ENCODE results near the gene TMEM9B.

Gene TMEM9B

DNA sequence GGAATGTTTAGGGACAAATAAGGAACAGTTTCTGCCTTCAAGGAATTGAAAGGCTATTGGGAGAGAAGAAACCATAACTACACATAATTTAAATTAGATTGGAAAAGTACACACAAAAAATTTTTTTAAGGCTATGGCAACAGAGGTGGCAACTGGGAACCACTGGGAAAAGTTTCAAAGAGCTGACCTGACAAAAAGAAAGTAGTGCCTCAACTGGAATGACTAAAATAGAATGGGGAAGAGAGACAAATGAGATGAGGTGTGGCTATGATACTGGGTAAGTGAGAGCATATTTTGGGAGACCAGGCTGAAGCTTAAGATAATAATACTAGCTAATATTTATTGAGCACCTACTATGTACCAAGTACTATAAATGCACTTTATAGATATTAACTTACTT is 56.1 kb downstream of the TMEM9B start:
- Histone ChIP-seq H3K36me3 (ENCODE audit: control insufficient read depth in 2 of 2, insufficient read depth in 2 of 2, low read length in 2 of 2) (no peaks in the 10 kb centered on the region), H3K9ac (ENCODE audit: low read length in 2 of 2) (no peak overlapping the region), H3K9me3 (ENCODE audit: control insufficient read depth in 2 of 2, low read length in 2 of 2) (no peaks in the 10 kb centered on the region), H3K27me3 (ENCODE audit: control insufficient read depth in 1 of 2, insufficient read depth in 2 of 2, low read length in 2 of 2) (no peaks in the 10 kb centered on the region), H3K4me3 (ENCODE audit: low read length in 2 of 2) (no peak overlapping the region), H3K27ac (ENCODE audit: low read length) (no peak overlapping the region), H3K4me1 (ENCODE audit: control insufficient read depth, insufficient read depth, low read length) (peaks cover 12% of the 10 kb centered on the region)

DNA sequence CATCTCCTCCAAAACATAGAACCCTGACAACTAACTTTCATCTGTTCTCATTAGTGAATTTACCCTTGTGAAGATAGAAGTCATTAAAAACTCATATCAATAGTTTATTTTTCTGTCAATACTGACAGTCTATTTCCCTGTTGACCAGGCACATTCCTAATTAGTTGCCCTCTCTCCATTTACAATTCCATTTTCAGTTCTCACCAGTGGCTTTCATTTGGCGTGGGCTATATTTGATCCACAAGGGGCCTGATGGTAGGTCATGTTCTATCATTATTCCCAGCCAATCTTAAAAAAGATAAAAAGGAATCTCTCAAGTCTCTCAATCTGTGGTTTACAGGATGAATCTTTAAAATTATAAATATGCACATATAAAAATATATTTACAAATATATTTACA is 57.1 kb downstream of the TMEM9B start:
- Histone ChIP-seq H3K4me3 (ENCODE audit: low read length in 2 of 2) (no peak overlapping the region), H3K9ac (ENCODE audit: low read length in 2 of 2) (no peak overlapping the region), H3K36me3 (ENCODE audit: control insufficient read depth in 2 of 2, insufficient read depth in 2 of 2, low read length in 2 of 2) (no peaks in the 10 kb centered on the region), H3K27me3 (ENCODE audit: control insufficient read depth in 1 of 2, insufficient read depth in 2 of 2, low read length in 2 of 2) (no peaks in the 10 kb centered on the region), H3K9me3 (ENCODE audit: control insufficient read depth in 2 of 2, low read length in 2 of 2) (no peaks in the 10 kb centered on the region), H3K4me1 (ENCODE audit: control insufficient read depth, insufficient read depth, low read length) (peaks cover 6% of the 10 kb centered on the region), H3K27ac (ENCODE audit: low read length) (no peak overlapping the region)

DNA sequence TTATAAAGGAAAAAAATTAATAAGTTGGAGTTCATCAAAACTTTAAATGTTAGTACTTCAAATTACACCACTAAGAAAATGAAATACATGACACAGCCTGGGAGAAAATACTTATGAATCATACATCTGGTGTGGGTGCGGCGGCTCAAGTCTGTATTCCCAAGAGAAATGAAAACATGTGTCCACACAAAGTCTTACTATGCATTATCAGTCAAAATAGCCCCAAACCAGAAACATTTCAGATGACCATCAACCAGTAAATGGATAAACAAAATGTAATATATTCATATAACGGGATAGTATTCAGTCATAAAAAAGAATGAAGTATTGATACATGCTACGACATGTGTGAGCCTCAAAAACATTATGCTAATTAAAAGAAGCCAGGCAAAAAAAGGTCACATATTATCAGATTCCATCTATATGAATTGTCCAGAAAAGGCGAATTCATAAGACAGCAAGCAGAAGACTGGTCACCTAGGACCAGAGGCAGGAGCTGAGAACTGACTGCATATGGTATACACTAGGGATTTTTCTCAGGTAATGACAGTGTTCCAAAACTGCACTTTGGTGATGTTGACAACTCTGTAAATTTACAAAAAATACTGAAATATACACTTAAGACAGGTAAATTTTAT is 58.6 kb downstream of the TMEM9B start:
- Histone ChIP-seq H3K9me3 (ENCODE audit: control insufficient read depth in 2 of 2, low read length in 2 of 2) (no peaks in the 10 kb centered on the region), H3K27ac (ENCODE audit: low read length) (no peak overlapping the region), H3K4me3 (ENCODE audit: low read length in 2 of 2) (no peak overlapping the region), H3K9ac (ENCODE audit: low read length in 2 of 2) (no peak overlapping the region), H3K36me3 (ENCODE audit: control insufficient read depth in 2 of 2, insufficient read depth in 2 of 2, low read length in 2 of 2) (no peaks in the 10 kb centered on the region), H3K27me3 (ENCODE audit: control insufficient read depth in 1 of 2, insufficient read depth in 2 of 2, low read length in 2 of 2) (no peaks in the 10 kb centered on the region), H3K4me1 (ENCODE audit: control insufficient read depth, insufficient read depth, low read length) (peaks cover 5% of the 10 kb centered on the region)

DNA sequence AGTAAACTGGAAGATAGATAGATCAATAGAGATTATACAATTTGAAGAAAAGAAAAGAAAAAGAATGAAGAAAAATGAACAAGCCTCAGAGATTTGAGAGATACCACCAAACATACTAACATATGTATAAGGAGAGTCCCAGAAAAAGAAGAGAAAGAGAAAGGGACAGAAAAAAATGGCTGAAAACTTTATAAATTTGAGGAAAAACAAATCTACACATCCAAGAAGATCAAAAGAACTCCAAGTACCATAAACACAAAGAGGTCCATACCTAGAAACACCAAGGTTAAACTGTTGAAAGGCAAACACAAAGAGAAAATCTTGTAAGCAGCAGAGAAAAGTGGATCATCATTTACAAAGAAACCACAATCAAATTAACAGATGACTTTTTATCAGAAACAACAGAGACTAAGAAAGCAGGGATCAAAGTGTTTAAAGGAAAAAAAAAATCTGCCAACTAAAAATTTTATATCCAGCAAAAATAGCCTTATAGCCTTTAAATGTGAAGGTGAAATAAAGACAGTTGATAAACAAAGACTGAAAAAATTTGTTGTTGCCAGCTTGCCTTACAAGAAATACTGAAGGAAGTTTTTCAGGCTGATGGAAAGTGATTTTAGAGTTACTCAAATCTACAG is 65.0 kb downstream of the TMEM9B start:
- H3K4me1 ChIP-seq (ENCODE audit: control insufficient read depth, insufficient read depth, low read length) = no peaks in the 10 kb centered on the region
- H3K9ac ChIP-seq (ENCODE audit: low read length in 2 of 2) = no peak overlapping the region
- H3K36me3 ChIP-seq (ENCODE audit: control insufficient read depth in 2 of 2, insufficient read depth in 2 of 2, low read length in 2 of 2) = no peaks in the 10 kb centered on the region
- no peaks in the 10 kb centered on the region for H3K27me3 ChIP-seq (ENCODE audit: control insufficient read depth in 1 of 2, insufficient read depth in 2 of 2, low read length in 2 of 2)
- H3K9me3 ChIP-seq (ENCODE audit: control insufficient read depth in 2 of 2, low read length in 2 of 2) = peaks cover 0 to 4% of the 10 kb centered on the region in 2 donors
- no peak overlapping the region for H3K27ac ChIP-seq (ENCODE audit: low read length)
- H3K4me3 ChIP-seq (ENCODE audit: low read length in 2 of 2) = no peak overlapping the region

Data from stomach smooth muscle (tissue), 2 donors.